Liver (tissue), 9 donors: Measurements from ENCODE around the gene TGFBR3. TPM values are rescaled to one million over a fixed set of nuclear protein-coding genes. Genes with fewer than 3 reads are reported as not detected.

ENCODE experiments used
- DNase-seq: peaks from one replicate; pipeline ENCODE4 v3.0.0-alpha.2; 2017; ENCODE audit warnings: low spot score
- H3K27ac ChIP-seq, 2 donors: one replicate each; pipeline ENCODE4 v1.7.0; 2013; ENCODE audit warnings: inconsistent platforms in 2 of 2, low read length in 2 of 2, control low read depth in 1 of 2, low read depth in 1 of 2, mild to moderate bottlenecking in 1 of 2
- H3K27me3 ChIP-seq, 4 donors: one replicate each; pipeline versions ENCODE4 v1.6.1 to v1.7.0; 2013; ENCODE audit warnings: low read length in 3 of 4, inconsistent platforms in 1 of 4, mild to moderate bottlenecking in 1 of 4, moderate library complexity in 1 of 4; ENCODE audit not compliant: control insufficient read depth in 4 of 4, insufficient read depth in 4 of 4
- H3K36me3 ChIP-seq, 4 donors: one replicate each; pipeline versions ENCODE4 v1.6.1 to v1.7.0; 2013; ENCODE audit warnings: low read length in 3 of 4, mild to moderate bottlenecking in 3 of 4, low read depth in 1 of 4, moderate library complexity in 1 of 4; ENCODE audit not compliant: control insufficient read depth in 4 of 4, insufficient read depth in 3 of 4
- H3K4me1 ChIP-seq, 4 donors: one replicate each; pipeline versions ENCODE4 v1.6.1 to v1.7.0; 2013; ENCODE audit warnings: low read length in 3 of 4, mild to moderate bottlenecking in 3 of 4, moderate library complexity in 1 of 4; ENCODE audit not compliant: control insufficient read depth in 4 of 4, insufficient read depth in 4 of 4
- H3K4me3 ChIP-seq, 3 donors: one replicate each; pipeline versions ENCODE4 v1.6.1 to v1.7.0; 2013; ENCODE audit warnings: low read length in 3 of 3, control low read depth in 1 of 3, low read depth in 1 of 3, mild to moderate bottlenecking in 1 of 3
- H3K9ac ChIP-seq, 2 donors: one replicate each; pipeline ENCODE4 v1.7.0; 2013; ENCODE audit warnings: low read length in 2 of 2, mild to moderate bottlenecking in 2 of 2, moderate library complexity in 2 of 2, control low read depth in 1 of 2, low read depth in 1 of 2
- H3K9me3 ChIP-seq, 4 donors: one replicate each; pipeline versions ENCODE4 v1.6.1 to v1.7.0; 2013; ENCODE audit warnings: low read length in 3 of 4; ENCODE audit not compliant: control insufficient read depth in 4 of 4
- FOXA1 ChIP-seq: IDR thresholded peaks from 2 replicates; pipeline ENCODE4 v1.6.1; 2016; ENCODE audit warnings: antibody characterized with exemption
- FOXA2 ChIP-seq: IDR thresholded peaks from 2 replicates; pipeline ENCODE4 v1.6.1; 2016; ENCODE audit warnings: antibody characterized with exemption
- GABPA ChIP-seq, 2 donors: IDR thresholded peaks in 1 of 2; conservative IDR thresholded peaks in 1 of 2; 2 replicates each; pipeline ENCODE4 v1.6.1; 2016; ENCODE audit warnings: antibody characterized with exemption in 2 of 2, mild to moderate bottlenecking in 1 of 2, moderate library complexity in 1 of 2
- HNF4A ChIP-seq, 2 donors: conservative IDR thresholded peaks; 2 replicates each; pipeline ENCODE4 v1.6.1; 2016; ENCODE audit warnings: antibody characterized with exemption in 2 of 2, mild to moderate bottlenecking in 2 of 2
- JUND ChIP-seq, 2 donors: IDR thresholded peaks; 2 replicates each; pipeline ENCODE4 v1.6.1; 2016; ENCODE audit warnings: antibody characterized with exemption in 2 of 2
- NR2F2 ChIP-seq: IDR thresholded peaks from 2 replicates; pipeline ENCODE4 v1.6.1; 2016; ENCODE audit warnings: antibody characterized with exemption
- RAD21 ChIP-seq, 2 donors: IDR thresholded peaks; 2 replicates each; pipeline ENCODE4 v1.6.1; 2016; ENCODE audit warnings: antibody characterized with exemption in 2 of 2, mild to moderate bottlenecking in 2 of 2
- REST ChIP-seq: IDR thresholded peaks from 2 replicates; pipeline ENCODE4 v1.6.1; 2016; ENCODE audit warnings: antibody characterized with exemption, mild to moderate bottlenecking
- RXRA ChIP-seq, 2 donors: IDR thresholded peaks; 2 replicates each; pipeline ENCODE4 v1.6.1; 2017 to 2018; ENCODE audit warnings: antibody characterized with exemption in 2 of 2, mild to moderate bottlenecking in 1 of 2
- SP1 ChIP-seq: IDR thresholded peaks from 2 replicates; pipeline ENCODE4 v1.6.1; 2018; ENCODE audit warnings: antibody characterized with exemption, mild to moderate bottlenecking
- TAF1 ChIP-seq: conservative IDR thresholded peaks from 2 replicates; pipeline ENCODE4 v1.6.1; 2016; ENCODE audit warnings: antibody characterized with exemption, mild to moderate bottlenecking
- YY1 ChIP-seq: IDR thresholded peaks from 2 replicates; pipeline ENCODE4 v1.6.1; 2016; ENCODE audit warnings: antibody characterized with exemption, mild to moderate bottlenecking
- WGBS: extraction: QIAGEN DNeasy Blood & Tissue Kit; methylation state at CpG from one replicate; pipeline ENCODE4 v1.1.7; 2013; 5-methylcytosine and 5-hydroxymethylcytosine counted together
- polyA plus RNA-seq, 2 donors: library from polyadenylated mRNA; stranded (reverse) in 1 of 2; unstranded in 1 of 2; fragments of 200-250 nt in 1 of 2; fragments of >200 nt in 1 of 2; fragmentation: Nextera tagmentation in 1 of 2; extraction: Ambion mirVana in 1 of 2; gene quantifications; one replicate each; pipeline versions ENCODE4 v1.2.1 to v1.2.3, GENCODE V29; 2013 to 2015
- total RNA-seq, 2 donors: library from RNA; depleted of rRNA; stranded (reverse); fragments of >200 nt; gene quantifications; one replicate each; pipeline ENCODE4 v1.2.3, GENCODE V29; 2014
- TF ChIP-seq, protein P1 (sequence below): IDR thresholded peaks from 2 replicates; pipeline ENCODE4 v1.6.1; 2016; ENCODE audit warnings: antibody characterized with exemption
- TF ChIP-seq, protein P2 (sequence below): fragments of 150-350 bp; IDR thresholded peaks from 2 replicates; pipeline ENCODE4 v1.5.1; 2017; ENCODE audit warnings: improper control_type of control experiment, low read depth, low read length; ENCODE audit not compliant: missing input control
- donor health status: healthy.
- donor health status: healthy.
- donor health status: healthy.
- donor health status: healthy.
- donor health status: healthy.

Gene TGFBR3
- total and polyA plus RNA-seq, 4 donors, result 6.1 to 19.3 (median 9.9) TPM

GRCh38 chr1:91792489-91793071, 93.4 kb downstream of the TGFBR3 start:
- Histone ChIP-seq H3K27me3 (no peaks in the 10 kb centered on the region), H3K9ac (no peak overlapping the region), H3K36me3 (peaks cover 0 to 8% (median 2%) of the 10 kb centered on the region in 4 donors), H3K4me3 (no peak overlapping the region), H3K4me1 (peaks cover 0 to 13% (median 7%) of the 10 kb centered on the region in 4 donors), H3K9me3 (no peaks in the 10 kb centered on the region), H3K27ac (peak overlapping the region; percentile 22 to 23)
- DNase-seq, result no peak
- 77% methylated on average over 8 of the region's 8 CpGs for WGBS
- TF ChIP-seq, protein P1, sequence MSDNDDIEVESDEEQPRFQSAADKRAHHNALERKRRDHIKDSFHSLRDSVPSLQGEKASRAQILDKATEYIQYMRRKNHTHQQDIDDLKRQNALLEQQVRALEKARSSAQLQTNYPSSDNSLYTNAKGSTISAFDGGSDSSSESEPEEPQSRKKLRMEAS, result no peak
- TF ChIP-seq, protein P2, sequence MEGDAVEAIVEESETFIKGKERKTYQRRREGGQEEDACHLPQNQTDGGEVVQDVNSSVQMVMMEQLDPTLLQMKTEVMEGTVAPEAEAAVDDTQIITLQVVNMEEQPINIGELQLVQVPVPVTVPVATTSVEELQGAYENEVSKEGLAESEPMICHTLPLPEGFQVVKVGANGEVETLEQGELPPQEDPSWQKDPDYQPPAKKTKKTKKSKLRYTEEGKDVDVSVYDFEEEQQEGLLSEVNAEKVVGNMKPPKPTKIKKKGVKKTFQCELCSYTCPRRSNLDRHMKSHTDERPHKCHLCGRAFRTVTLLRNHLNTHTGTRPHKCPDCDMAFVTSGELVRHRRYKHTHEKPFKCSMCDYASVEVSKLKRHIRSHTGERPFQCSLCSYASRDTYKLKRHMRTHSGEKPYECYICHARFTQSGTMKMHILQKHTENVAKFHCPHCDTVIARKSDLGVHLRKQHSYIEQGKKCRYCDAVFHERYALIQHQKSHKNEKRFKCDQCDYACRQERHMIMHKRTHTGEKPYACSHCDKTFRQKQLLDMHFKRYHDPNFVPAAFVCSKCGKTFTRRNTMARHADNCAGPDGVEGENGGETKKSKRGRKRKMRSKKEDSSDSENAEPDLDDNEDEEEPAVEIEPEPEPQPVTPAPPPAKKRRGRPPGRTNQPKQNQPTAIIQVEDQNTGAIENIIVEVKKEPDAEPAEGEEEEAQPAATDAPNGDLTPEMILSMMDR, result no peak
- no peak for TF ChIP-seq GABPA (IDR thresholded peaks at IDR 0.05 in 1 of 2, conservative IDR thresholded peaks at IDR 0.05 in 1 of 2)
- TF ChIP-seq YY1, result no peak
- TF ChIP-seq RXRA (IDR thresholded peaks at IDR 0.05), result peak in 1 of 2 donors; percentile 28
- peak in 1 of 2 donors; percentile 43 for TF ChIP-seq RAD21 (IDR thresholded peaks at IDR 0.05)
- peak; percentile 44 for TF ChIP-seq NR2F2
- no peak for TF ChIP-seq JUND (IDR thresholded peaks at IDR 0.05)
- no peak for TF ChIP-seq HNF4A (conservative IDR thresholded peaks at IDR 0.05)
- no peak for TF ChIP-seq FOXA2

GRCh38 chr1:91791691-91792488, 94.1 kb downstream of the TGFBR3 start:
- Histone ChIP-seq H3K27ac (peak overlapping the region in 1 of 2 donors; percentile 22), H3K4me1 (peaks cover 0 to 13% (median 7%) of the 10 kb centered on the region in 4 donors), H3K9me3 (no peaks in the 10 kb centered on the region)

More at GRCh38 chr1:91791691-91792488, 94.1 kb downstream of the TGFBR3 start:
- no peak for DNase-seq
- Histone ChIP-seq H3K4me3 (no peak overlapping the region), H3K9ac (no peak overlapping the region), H3K36me3 (peaks cover 0 to 6% (median 1%) of the 10 kb centered on the region in 4 donors), H3K27me3 (no peaks in the 10 kb centered on the region)
- WGBS, result 82% methylated on average over 8 of the region's 8 CpGs
- TF ChIP-seq TAF1 (no peak), JUND (IDR thresholded peaks at IDR 0.05) (no peak), SP1 (no peak), FOXA2 (no peak), HNF4A (conservative IDR thresholded peaks at IDR 0.05) (no peak), FOXA1 (no peak), REST (no peak), GABPA (IDR thresholded peaks at IDR 0.05 in 1 of 2, conservative IDR thresholded peaks at IDR 0.05 in 1 of 2) (no peak)
